K562 (cell line): ENCODE results near the gene ARMS2. TPM values are rescaled to one million over a fixed set of nuclear protein-coding genes. Genes with fewer than 3 reads are reported as not detected.

ENCODE experiments used
- ESRRA ChIP-seq: fragments of 450-650 bp; IDR thresholded peaks from 2 replicates; pipeline ENCODE4 v1.6.1; 2014; ENCODE audit warnings: low read depth, mild to moderate bottlenecking, moderate library complexity, borderline replicate concordance
- TAL1 ChIP-seq: fragments of 450-650 bp; IDR thresholded peaks from 2 replicates; pipeline ENCODE4 v1.6.1; 2016; ENCODE audit warnings: mild to moderate bottlenecking
- TCF15 ChIP-seq: fragments of 250-450 bp; sonication (Bioruptor Pico); IDR thresholded peaks from 2 replicates; pipeline ENCODE4 v1.8.0; 2022; ENCODE audit warnings: moderate library complexity, mild to moderate bottlenecking, inconsistent platforms
- YY1 ChIP-seq, 3 experiments: IDR thresholded peaks; 2 replicates each; pipeline ENCODE4 v1.6.1; 2011; ENCODE audit warnings: low read length in 2 of 3, mild to moderate bottlenecking in 2 of 3, moderate library complexity in 2 of 3, borderline replicate concordance in 1 of 3, control low read depth in 1 of 3, low read depth in 1 of 3; ENCODE audit not compliant: insufficient read depth in 3 of 3, insufficient replicate concordance in 2 of 3, control insufficient read depth in 1 of 3, insufficient read length in 1 of 3; ENCODE audit errors: extremely low read depth in 1 of 3
- ZNF140 ChIP-seq: fragments of 250-450 bp; sonication (Bioruptor Pico); IDR thresholded peaks from 2 replicates; pipeline ENCODE4 v1.8.0; 2021; ENCODE audit warnings: moderate library complexity, mild to moderate bottlenecking, inconsistent platforms
- polyA plus RNA-seq, 8 experiments: library from polyadenylated mRNA; depleted of rRNA in 4 of 8; stranded (reverse) in 5 of 8; unstranded in 3 of 8; fragments of >200 nt; fragmentation: Nextera tagmentation in 2 of 8; fragmentation: Illumina TruSeq in 1 of 8; extraction: Ambion mirVana in 2 of 8; extraction: Trizol in 1 of 8; gene quantifications; 2 replicates each; pipeline versions ENCODE4 v1.2.1 to v1.2.3, GENCODE V29; 2011 to 2014; ENCODE audit warnings: inconsistent platforms in 1 of 8, missing spikeins in 1 of 8
- total RNA-seq, 7 experiments: library from RNA; depleted of rRNA in 6 of 7; stranded (reverse); fragments of >200 nt in 6 of 7; fragmentation: Illumina TruSeq in 2 of 7; extraction: Trizol in 2 of 7; gene quantifications; 2 replicates each; pipeline versions ENCODE4 v1.2.1 to v1.2.3, GENCODE V29; 2011 to 2021; ENCODE audit warnings: low replicate concordance in 1 of 7
- TF ChIP-seq, protein P1 (sequence below): fragments of 450-650 bp; IDR thresholded peaks from 2 replicates; pipeline ENCODE4 v1.6.1; 2017; ENCODE audit warnings: antibody characterized with exemption, mild to moderate bottlenecking

ARMS2 gene
- total and polyA plus RNA-seq, 9 of the 15 experiments (the other 6 are each of a cell fraction or from before 2014, with no cell fraction given): not detected

DNA sequence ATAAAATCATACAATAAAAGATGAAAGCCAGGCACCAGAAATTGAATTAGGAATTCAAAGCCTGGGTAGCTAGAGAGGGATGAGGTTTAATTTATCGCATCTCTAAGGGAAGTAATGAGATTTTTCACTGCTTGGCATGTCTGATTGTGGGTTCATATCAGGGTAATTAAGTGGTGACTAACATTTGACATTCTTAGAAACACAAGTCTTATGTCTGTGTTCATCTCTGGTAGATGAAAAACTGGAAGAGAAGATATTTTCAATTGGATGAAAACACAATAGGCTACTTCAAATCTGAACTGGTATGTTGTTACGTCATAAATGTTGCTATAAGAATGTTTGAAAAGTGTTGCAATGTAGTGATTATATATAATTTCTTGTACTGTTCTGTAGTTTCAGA is 36.8 kb upstream of the ARMS2 start (continued):
- TF ChIP-seq, protein P1, sequence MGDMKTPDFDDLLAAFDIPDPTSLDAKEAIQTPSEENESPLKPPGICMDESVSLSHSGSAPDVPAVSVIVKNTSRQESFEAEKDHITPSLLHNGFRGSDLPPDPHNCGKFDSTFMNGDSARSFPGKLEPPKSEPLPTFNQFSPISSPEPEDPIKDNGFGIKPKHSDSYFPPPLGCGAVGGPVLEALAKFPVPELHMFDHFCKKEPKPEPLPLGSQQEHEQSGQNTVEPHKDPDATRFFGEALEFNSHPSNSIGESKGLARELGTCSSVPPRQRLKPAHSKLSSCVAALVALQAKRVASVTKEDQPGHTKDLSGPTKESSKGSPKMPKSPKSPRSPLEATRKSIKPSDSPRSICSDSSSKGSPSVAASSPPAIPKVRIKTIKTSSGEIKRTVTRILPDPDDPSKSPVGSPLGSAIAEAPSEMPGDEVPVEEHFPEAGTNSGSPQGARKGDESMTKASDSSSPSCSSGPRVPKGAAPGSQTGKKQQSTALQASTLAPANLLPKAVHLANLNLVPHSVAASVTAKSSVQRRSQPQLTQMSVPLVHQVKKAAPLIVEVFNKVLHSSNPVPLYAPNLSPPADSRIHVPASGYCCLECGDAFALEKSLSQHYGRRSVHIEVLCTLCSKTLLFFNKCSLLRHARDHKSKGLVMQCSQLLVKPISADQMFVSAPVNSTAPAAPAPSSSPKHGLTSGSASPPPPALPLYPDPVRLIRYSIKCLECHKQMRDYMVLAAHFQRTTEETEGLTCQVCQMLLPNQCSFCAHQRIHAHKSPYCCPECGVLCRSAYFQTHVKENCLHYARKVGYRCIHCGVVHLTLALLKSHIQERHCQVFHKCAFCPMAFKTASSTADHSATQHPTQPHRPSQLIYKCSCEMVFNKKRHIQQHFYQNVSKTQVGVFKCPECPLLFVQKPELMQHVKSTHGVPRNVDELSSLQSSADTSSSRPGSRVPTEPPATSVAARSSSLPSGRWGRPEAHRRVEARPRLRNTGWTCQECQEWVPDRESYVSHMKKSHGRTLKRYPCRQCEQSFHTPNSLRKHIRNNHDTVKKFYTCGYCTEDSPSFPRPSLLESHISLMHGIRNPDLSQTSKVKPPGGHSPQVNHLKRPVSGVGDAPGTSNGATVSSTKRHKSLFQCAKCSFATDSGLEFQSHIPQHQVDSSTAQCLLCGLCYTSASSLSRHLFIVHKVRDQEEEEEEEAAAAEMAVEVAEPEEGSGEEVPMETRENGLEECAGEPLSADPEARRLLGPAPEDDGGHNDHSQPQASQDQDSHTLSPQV: no peak
- TF ChIP-seq TCF15 (CRISPR knock-in tag) (no peak), ZNF140 (CRISPR knock-in tag) (no peak), YY1 (IDR thresholded peaks at IDR 0.05; ENCODE audit: borderline replicate concordance in 1 of 3, control insufficient read depth in 1 of 3, extremely low read depth in 1 of 3, insufficient read depth in 3 of 3, insufficient read length in 1 of 3, insufficient replicate concordance in 2 of 3, low read depth in 1 of 3, low read length in 2 of 3) (no peak), TAL1 (no peak), ESRRA (no peak)
